Midbrain (tissue), 1 donor: ENCODE data around the gene TMCC1.
"Not testable (repeated sequence)": the region's sequence is repeated elsewhere in the genome, so short reads cannot be mapped to it uniquely, and the experiment has no call there.

Source experiments
- DNase-seq: peaks from one replicate; lab custom pipeline; 2025; lab: John Stamatoyannopoulos, UW

Gene TMCC1

DNA sequence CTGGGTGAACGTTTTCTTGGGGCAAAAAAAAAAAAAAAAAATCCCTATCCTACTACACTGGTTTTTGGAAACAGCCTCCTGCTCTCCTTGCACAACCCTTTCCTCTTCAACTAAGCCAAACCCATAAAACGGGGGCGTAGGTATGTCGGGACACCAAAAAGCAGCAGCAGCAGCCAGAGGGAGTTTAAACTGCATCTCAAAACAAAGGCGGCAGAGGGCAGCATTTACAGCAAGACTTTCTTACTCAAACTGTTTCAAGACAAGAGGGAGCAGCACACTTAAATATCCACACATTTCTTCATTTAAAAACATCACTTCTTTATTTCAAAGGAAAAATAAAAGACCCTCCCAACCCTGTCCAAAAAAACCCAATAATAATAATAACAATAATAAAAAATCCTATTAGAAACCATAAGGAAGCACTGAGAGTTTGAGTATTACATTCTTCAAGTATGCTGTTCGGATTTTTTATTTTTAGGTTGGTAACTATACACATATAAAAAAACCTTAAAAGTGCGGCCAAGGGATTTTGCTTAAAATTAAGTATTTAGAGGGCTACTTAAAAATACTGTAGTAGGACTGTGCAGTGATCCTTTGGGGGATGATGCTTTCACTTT, 243.1 kb downstream of the TMCC1 start:
- peak; percentile 77 for DNase-seq

DNA sequence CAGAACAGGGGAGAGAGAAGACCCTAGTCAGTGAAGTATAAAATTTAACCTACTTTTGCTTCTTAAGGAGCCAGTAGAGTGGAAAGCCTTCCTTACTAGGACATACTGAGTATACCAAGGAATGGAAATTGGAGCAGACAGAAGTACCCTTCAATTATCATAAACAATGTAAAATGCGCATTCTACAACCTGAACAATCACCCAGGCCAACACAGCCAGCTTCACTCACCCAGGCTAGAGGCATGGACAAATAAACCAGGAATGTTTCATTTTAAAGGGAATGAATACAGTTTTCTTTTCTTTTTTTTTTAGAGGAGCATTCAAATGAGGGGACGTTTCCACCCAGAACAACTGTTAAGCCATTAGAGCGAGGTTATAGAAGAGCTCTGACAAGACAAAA, 245.1 kb downstream of the TMCC1 start:
- DNase-seq, result no peak

DNA sequence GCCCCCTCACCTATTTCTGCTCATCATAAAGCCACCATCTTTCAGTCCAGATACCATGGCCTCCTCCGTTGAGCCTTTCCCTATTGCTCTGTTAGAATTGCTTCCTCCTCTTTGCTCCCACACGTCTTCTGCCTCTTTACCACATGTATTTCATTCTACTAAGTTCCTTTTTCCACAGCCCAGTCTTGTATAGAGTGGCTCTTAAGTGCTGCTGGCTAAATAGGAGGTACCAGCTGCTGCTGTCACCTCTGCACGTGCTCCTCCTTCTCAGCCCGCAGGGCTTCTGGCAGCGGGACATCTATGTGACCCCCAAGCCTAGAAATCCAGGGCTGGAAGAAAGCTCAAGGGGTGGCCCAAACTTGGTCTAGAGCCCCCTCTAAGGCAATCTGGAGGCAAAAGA, 248.2 kb downstream of the TMCC1 start:
- DNase-seq, result no peak

DNA sequence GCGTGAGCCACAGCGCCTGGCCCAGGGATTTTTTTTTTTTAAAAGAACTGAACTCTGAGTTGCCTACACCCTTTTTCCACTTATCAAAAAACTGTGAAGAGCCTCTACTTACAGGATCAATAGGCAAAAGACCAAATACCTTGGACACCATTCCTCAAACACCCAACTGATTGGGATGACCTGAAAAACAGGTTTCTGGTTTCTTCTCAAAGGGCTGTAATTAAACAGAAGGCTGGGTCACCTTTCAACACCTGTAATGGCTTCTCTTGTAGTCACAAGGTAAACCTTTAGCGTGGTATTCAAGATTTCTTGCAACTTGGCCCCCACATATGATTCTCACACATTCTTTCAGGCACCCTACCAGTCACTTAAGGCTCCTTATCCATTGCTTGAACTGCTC, 248.7 kb downstream of the TMCC1 start:
- DNase-seq, result no peak

DNA sequence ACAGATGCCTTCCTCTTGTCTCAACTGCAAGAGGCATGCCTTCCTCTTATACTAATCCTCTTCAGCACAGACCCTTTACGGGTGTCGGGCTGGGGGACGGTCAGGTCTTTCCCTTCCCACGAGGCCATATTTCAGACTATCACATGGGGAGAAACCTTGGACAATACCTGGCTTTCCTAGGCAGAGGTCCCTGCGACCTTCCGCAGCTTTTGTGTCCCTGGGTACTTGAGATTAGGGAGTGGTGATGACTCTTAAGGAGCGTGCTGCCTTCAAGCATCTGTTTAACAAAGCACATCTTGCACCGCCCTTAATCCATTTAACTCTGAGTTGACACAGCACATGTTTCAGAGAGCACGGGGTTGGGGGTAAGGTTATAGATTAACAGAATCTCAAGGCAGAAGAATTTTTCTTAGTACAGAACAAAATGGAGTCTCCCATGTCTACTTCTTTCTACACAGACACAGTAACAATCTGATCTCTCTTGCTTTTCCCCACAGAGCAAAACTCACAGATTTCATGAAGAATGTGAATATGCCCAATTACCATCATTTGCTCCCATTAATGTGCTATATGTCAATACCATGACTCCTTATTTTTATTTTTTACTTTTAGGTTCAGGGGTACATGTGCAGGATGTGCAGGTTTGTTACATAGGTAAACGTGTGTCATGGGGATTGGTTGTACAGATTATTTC, 251.8 kb downstream of the TMCC1 start:
- not testable (repeated sequence) for DNase-seq

DNA sequence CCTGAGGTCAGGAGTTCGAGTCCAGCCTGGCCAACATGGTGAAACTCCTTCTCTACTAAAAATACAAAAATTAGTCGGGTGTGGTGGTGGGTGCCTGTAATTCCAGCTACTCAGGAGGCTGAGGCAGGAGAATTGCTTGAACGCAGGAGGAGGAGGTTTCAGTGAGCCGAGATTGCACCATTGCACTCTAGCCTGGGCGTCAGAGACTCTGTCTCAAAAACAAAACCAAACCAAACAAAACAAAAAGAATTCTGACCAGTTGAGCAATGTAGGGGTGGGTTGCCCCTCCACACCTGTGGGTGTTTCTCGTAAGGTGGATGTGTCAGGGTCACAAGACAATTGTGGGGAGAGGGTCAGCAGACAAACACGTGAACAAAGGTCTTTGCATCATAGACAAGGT, 252.5 kb downstream of the TMCC1 start:
- not testable (repeated sequence) for DNase-seq

DNA sequence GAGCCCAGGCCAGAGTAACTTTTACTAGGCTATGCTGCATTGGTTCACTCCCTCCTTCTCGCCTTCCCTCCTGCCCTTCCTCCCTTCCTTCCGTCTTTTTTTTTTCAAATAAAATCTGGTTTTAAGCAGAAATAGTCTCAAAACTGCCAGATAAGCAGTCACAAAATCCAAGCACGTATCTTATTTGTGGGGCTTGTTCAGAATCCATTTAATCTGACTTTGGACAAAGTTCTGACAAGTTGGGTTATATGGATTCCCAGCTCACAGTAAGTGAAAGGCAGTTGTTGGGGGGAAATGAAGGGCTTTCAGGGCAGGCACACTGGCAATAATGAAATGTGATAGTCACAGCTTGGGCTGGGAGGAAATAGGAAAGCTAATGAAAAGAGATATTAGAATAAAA, 255.0 kb downstream of the TMCC1 start:
- DNase-seq, result no peak

DNA sequence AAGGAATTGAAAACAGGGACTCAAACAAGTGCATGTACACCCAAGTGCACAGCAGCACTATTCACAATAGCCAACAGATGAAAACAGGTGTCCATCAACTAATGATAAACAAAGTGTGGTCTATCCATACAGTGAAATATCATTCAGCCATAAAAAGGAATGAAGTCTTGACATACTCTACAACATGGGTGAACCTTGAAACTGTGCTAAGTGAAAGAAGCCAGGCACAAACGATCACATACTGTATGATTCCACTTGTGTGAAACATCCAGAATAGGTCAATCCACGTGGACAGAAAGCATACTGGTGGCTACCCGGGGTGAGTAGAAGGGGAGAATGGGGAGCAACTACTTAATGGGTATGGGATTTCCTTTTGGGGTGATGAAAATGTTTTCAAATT, 257.4 kb downstream of the TMCC1 start:
- DNase-seq, result no peak

DNA sequence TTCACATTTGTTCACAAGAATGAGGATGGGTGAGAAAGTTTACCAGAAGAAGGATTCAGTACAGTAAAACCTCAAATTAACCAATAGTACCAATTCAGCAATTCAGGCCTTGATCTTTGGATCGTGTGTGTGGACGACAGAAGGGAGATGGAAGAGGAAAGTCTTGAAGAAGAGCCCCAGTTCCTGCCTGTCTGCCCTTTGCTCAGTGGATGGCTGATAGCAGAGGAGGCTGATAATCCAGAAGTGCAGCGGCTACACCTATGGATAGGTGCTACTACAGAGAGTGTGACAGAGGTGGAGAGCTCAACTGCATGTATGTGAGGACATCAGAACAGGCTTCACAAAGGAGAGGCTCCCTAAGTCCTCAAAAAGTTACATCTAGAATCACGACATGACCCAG, 257.9 kb downstream of the TMCC1 start:
- no peak for DNase-seq

DNA sequence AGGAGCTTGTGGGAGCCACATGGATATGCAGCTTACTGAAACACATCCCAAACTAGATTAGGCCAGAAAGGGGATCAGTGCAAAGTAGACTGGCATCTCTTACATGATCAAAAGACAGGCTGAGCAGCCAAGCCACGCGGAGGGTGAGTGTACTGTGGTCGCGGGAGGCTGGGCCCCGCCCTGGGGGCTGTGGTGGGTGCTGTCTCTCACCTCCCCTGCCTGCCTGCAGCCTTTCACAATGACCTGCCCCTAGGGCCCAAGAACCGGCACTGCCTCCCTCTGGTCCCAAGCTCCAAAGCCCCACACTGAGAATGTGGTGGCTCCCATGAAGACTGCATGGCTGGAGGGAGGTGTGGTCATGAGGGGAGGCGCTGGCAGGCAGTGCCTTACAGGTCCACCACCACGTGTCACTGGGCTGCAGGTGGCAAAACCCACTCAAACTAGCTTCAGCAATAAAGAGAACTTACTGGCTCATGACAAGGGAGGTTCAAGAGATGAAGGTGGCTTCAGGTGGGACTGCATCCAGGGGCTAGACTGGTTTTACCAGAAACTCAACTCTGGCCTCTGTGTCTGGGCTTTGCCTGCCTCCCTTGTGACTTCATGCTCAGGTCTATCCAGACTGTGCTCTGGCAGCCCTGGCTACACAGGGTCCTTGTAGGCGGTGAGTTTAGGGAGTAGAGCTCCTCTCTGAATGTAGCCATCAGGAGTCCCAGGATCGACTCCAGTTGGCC, 259.6 kb downstream of the TMCC1 start:
- no peak for DNase-seq

DNA sequence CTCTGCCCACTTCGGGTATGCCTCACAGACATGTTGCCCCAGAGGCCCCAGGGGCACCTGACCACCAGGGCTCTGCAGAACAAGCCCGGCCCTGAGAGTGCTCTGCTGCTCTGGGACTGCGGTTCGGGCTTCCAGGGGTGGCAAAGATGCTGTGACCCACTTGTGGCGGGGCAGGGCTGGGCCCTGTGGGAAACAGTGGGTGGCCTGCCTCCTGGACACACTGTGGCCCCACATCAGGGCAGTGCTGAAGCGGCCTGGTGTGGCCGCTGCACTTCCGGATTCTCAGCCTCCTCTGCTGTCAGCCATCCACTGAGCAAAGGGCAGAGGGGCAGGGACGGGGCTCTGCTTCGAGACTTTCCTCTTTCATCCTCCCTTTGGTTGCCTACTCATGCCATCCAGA, 260.5 kb downstream of the TMCC1 start:
- DNase-seq, result no peak

DNA sequence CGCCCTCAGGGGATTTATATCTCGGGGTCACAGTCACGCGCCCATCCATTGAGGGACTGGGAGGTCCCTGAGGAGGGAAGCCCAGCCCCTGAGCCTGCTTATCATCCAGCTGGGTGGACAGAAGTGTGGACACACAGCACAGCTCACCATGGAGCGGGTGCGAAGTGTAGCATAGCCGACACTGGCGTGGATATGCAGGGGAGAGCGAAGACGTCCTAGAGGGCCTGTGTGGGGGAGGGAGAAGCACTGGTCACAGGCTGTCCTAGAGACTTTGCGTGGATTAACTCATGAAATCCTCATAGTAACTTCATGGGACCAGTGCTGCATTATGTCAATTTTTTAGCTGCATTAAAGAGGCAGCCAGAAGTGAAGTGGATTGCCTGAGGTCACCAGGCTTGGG, 261.0 kb downstream of the TMCC1 start:
- no peak for DNase-seq

DNA sequence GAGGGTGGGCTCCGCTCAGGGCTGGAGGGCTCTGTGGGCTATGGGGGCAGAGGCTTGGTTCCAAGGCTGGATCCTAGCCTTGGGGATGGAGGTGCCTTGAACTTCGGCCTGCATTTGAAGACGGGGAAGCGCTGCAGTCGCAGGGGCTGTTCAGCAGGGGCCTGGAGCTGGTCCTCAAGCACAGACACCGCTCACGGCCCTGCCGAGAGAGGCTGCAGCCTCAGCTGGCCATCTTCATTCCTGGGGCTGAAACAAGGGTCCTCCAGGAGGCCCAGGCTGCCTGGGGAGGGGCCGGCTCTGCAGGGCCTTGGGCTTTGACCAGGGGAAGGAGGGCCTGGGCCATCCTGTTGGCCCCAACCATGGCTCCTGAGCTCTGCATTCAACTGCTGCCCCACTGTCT, 261.5 kb downstream of the TMCC1 start:
- no peak for DNase-seq

DNA sequence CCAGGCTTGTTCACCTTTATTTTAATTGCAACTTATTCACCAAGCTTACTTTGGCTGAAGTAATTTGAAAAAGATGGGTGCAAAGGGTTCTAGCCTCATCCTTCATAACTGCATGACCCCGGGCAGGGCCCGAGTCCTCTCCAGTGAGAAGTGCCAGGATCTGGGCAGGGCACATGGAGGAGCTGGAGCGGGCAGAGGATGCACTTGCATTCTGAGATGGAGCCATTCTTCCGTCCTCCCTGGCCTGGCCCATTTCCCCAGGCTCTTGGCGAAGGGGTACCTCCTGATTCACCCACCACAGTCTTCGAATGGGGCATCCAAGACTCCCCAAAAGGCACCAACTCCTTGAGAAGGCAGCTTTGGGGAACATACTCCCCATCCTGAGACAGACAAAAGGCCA, 264.5 kb downstream of the TMCC1 start:
- DNase-seq, result no peak

DNA sequence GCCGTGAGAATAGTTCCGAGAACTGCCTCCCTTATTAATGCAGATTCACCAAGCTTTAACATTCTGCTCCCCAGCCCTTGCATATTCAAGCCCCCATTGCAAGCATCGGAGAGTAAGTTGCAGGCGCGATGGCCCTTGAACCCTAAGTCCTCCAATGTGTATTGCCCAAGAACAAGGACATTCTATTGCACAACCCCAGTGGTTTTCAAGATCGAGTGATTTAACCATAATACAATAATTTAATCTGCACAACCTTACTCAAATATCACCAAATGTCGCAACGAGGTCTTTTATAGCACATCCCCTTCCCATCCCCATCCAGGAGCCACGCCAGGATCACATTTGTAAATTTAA, 265.4 kb downstream of the TMCC1 start:
- DNase-seq, result no peak

DNA sequence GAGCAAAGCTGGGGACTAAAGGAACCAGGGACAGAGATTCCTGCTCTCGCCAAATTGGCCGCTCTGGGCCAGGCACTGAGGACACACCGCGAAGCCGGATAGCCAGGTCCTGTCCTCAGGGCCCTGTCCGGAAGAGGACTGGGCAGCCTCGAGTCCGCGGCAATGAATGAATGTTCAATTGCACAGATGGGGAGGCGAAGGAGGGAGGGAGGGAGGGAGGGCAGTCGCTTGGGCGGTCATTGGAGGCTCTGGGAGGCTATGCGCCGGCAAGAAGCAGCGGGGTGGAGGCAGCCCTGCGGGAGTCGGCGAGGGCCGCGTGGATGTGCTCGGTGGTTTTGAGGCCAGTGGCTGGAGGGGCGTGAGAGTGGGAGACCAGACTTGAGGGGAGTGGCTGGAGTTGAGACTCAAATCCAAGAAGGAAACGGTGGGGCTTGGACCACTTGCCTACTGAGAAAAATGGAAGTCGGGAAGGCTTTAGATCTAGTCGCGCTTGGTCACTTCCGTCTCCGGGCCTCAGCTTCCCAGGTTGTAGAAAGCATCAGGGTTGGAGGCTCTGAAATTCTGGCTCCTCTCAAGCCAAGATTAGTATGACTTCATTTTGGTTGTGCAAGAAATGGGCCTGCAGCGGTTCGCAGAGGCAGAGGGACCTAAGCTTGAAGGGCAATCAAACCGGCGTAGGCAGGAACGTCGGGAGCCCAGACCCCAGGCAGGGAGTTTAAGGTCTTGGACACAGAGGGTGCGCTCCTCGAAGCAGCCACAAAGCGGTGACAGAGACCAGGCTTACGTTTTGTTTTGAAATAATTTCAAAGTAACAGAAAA, 266.0 kb downstream of the TMCC1 start:
- peak; percentile 79 for DNase-seq

DNA sequence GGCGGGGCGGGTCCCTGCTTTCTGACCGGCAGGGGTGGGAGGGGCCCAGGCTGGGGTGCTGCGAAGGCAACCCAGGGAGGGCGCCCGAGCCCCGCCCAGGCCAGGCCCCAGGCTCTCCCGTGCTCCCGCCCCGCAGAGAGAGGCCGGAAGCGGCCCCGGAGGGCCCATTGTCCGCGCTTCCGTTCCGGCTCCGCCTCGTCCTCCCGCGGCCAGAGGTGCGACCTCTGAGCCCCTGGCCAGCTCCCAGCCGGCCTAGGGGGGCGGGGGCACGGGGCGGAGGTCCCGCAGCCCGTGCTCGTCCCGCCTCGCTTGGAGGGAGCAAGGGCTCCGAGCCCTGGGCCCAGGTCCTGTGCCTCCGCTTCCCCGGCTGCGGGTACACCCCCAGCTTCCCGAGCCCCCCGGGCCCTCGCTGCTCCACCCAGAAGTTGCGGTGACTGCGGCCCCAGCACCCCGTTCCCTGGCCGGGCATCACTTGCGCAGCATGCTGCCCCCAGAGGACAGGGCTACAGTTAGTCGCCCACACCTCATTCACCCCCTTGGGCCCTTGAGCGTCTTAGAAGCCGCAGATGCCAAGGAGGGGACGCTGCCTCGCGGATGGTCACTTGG, 266.7 kb downstream of the TMCC1 start:
- peak; percentile 79 for DNase-seq

DNA sequence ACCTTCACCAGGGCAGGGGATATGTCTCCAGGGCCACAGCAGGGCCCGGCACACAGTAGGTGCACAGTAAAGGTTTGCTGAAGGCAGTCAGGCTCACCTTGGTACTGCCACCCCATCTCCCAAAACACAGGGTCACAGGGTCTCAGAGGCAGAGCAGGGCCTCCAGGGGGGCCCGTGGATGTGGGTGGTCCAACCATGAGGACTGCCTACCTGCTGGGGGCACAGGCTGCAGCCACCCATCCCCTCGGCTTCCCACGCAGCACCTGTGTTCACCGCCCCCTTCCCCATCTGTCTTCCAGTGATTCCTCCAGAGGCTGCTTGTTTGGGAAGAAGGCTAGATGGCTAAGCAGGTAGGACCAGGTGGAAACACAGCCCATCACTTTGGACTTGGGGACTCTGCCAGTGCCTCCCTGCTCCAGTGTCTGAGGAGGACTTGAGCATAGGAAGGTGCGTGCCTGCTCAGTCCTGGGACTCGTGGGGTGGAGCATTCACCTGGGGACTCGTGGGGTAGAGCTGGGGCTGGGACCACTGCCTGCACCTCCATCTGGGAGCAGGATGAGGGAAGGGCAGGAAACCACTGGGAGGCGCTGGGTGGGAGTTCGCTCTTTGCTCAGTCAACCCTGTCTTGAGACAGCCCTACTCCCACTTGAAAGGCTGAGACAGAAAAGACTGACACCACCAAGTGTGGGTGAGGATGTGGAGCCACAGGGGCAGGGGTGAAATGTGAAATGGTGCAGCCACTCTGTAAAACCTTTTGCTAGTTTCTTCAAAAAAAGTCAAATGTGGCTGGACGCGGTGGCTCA, 268.2 kb downstream of the TMCC1 start:
- DNase-seq, result no peak

DNA sequence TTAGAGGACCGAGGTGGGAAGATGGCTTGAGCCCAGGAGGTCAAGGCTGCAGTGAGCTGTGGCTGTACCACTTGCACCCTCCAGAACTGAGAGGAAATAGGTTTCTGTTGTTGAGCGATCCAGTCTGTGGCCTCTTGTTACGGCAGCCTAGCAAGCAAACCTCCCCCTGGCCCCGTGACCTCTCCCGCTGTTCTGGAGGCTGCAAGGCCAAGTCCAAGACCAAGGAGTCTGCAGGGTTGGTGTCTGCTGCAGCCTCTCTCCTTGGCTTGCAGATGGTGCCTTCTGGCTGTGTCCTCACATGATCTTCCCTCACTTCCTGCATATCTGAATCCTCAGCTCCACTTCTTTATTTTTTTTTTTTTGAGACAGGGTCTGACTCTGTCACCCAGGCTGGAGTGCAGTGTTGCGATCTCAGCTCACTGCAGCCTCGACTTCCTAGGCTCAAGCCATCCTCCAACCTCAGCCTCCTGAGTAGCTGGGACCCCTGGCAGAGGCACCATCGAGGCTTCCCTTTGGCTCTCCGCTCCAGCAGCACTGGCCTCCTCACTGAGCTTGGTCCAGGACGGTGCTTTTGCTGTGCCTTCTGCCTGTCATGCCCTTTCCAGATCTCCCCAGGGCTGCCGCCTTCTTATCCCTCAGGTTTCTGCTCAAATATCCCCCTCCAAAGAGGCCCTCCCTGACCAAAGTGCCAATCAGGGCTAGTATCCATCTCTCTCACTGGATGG, 269.0 kb downstream of the TMCC1 start:
- no peak for DNase-seq

DNA sequence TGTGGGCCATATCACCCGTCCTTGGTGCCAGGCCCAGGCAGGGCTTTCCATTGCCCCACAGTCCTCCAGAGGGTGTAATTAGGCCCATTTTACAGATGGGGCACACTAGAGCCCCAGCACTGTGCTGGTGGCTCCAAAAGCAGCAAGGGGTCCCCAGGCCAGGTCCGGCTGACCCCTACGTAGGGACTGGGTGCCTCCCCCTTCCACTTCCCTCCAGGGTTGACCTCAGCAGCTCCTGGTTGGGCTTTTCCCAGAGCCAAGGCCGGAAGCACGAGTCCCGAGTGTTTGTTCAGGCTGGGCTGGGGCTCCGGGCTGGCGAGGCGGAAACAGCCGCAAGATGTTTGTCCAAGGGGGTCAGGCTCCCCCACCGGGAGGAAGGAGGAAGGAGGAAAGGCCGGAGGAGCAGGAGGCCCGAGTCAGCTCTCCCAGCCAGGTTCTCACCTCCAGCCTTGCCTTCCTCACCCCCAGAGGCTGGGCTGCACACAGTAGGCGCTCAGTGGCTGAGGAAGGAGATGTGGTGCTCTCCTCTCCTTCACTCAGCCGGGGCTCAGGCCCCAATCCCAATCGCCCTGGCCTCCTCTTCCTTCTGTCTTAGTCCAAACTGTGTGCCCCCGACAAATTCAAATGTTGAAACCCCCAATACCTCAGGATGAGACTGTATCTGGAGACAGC, 269.9 kb downstream of the TMCC1 start:
- no peak for DNase-seq
